WTC11 (cell line): ENCODE results near the gene MIGA2. TPM values are rescaled to one million over a fixed set of nuclear protein-coding genes. Genes with fewer than 3 reads are reported as not detected.
A peak's percentile ranks its signal among the peaks of the same experiment; 100 is the strongest.

Experiments
- ATAC-seq: fragments of 200-7000 bp; cut with Tn5 transposase; 2 replicates; pipeline ENCODE4 v1.10.0; 2021; ENCODE audit warnings: mild to moderate bottlenecking, moderate library complexity
- CTCF ChIA-PET: fragments of 300-600 bp; sonication (Branson Sonifier 250); formaldehyde crosslinking; loops from one replicate; lab custom pipeline; 2021; ENCODE audit warnings: antibody characterized with exemption; lab: Charles Lee
- POLR2A ChIA-PET: fragments of 350-600 bp; sonication (Branson Sonifier 250); formaldehyde crosslinking; loops from one replicate; lab custom pipeline; 2021; ENCODE audit warnings: antibody characterized with exemption; lab: Charles Lee
- DNase-seq: peaks from one replicate; pipeline ENCODE4 v3.0.0; 2021; ENCODE audit warnings: low spot score
- H3K27ac Mint-ChIP-seq: 2 replicates; pipeline ENCODE4 v1.8.0; 2021; ENCODE audit warnings: mixed read lengths
- H3K27me3 Mint-ChIP-seq: 2 replicates; pipeline ENCODE4 v1.8.0; 2021; ENCODE audit warnings: low read depth, mild to moderate bottlenecking, moderate library complexity, mixed read lengths
- H3K36me3 Mint-ChIP-seq: 2 replicates; pipeline ENCODE4 v1.8.0; 2021; ENCODE audit warnings: mixed read lengths
- H3K4me1 Mint-ChIP-seq: 2 replicates; pipeline ENCODE4 v1.8.0; 2022; ENCODE audit warnings: mixed read lengths
- H3K4me3 Mint-ChIP-seq: 2 replicates; pipeline ENCODE4 v1.8.0; 2021; ENCODE audit warnings: mild to moderate bottlenecking, moderate library complexity, mixed read lengths
- H3K9me3 Mint-ChIP-seq: 2 replicates; pipeline ENCODE4 v1.8.0; 2021; ENCODE audit warnings: mixed read lengths
- AFF4 ChIP-seq: sonication (generic); formaldehyde crosslinking; IDR thresholded peaks from 2 replicates; pipeline ENCODE4 v1.8.1; 2023; ENCODE audit warnings: mild to moderate bottlenecking, missing genetic modification reagents, borderline replicate concordance
- ATF2 ChIP-seq: sonication (generic); formaldehyde crosslinking; IDR thresholded peaks from 2 replicates; pipeline ENCODE4 v1.8.1; 2022; ENCODE audit warnings: low read depth, missing genetic modification reagents, borderline replicate concordance
- CREM ChIP-seq: sonication (generic); formaldehyde crosslinking; IDR thresholded peaks from 2 replicates; pipeline ENCODE4 v1.8.1; 2022; ENCODE audit warnings: mild to moderate bottlenecking, missing genetic modification reagents, moderate library complexity
- CTCF ChIP-seq: fragments of 200-600 bp; IDR thresholded peaks from 2 replicates; pipeline ENCODE4 v1.8.0; 2022; ENCODE audit warnings: antibody characterized with exemption
- E2F1 ChIP-seq: sonication (generic); formaldehyde crosslinking; IDR thresholded peaks from 2 replicates; pipeline ENCODE4 v1.8.0; 2022; ENCODE audit warnings: mild to moderate bottlenecking, missing genetic modification reagents
- ESRRA ChIP-seq: sonication (generic); formaldehyde crosslinking; IDR thresholded peaks from 2 replicates; pipeline ENCODE4 v1.8.1; 2022; ENCODE audit warnings: mild to moderate bottlenecking, missing genetic modification reagents, borderline replicate concordance
- GABPB1 ChIP-seq: sonication (generic); formaldehyde crosslinking; IDR thresholded peaks from 2 replicates; pipeline ENCODE4 v1.8.1; 2023; ENCODE audit warnings: mild to moderate bottlenecking, missing genetic modification reagents
- MXD4 ChIP-seq: fragments of 250-450 bp; sonication (Bioruptor Pico); IDR thresholded peaks from 2 replicates; pipeline ENCODE4 v1.8.0; 2021; ENCODE audit warnings: mild to moderate bottlenecking, moderate library complexity, borderline replicate concordance
- NR1H2 ChIP-seq: sonication (generic); formaldehyde crosslinking; IDR thresholded peaks from 2 replicates; pipeline ENCODE4 v1.9.0; 2021; ENCODE audit warnings: mild to moderate bottlenecking, moderate library complexity, missing genetic modification reagents
- NR2C2 ChIP-seq: sonication (generic); formaldehyde crosslinking; IDR thresholded peaks from 2 replicates; pipeline ENCODE4 v1.8.0; 2022; ENCODE audit warnings: mild to moderate bottlenecking, missing genetic modification reagents
- RELA ChIP-seq: sonication (generic); formaldehyde crosslinking; IDR thresholded peaks from 2 replicates; pipeline ENCODE4 v1.8.1; 2022; ENCODE audit warnings: missing genetic modification reagents, mild to moderate bottlenecking, borderline replicate concordance
- RORB ChIP-seq: fragments of 250-450 bp; sonication (Bioruptor Pico); IDR thresholded peaks from 2 replicates; pipeline ENCODE4 v1.9.0; 2021; ENCODE audit warnings: mild to moderate bottlenecking
- SMAD3 ChIP-seq: sonication (generic); formaldehyde crosslinking; IDR thresholded peaks from 2 replicates; pipeline ENCODE4 v1.8.0; 2022; ENCODE audit warnings: missing genetic modification reagents, mild to moderate bottlenecking, borderline replicate concordance
- TEAD1 ChIP-seq: sonication (generic); formaldehyde crosslinking; IDR thresholded peaks from 2 replicates; pipeline ENCODE4 v1.8.0; 2022; ENCODE audit warnings: mild to moderate bottlenecking, missing genetic modification reagents
- ZBTB43 ChIP-seq: sonication (generic); formaldehyde crosslinking; IDR thresholded peaks from 2 replicates; pipeline ENCODE4 v1.8.1; 2023; ENCODE audit warnings: mild to moderate bottlenecking, missing genetic modification reagents
- ZNF121 ChIP-seq: sonication (generic); formaldehyde crosslinking; IDR thresholded peaks from 2 replicates; pipeline ENCODE4 v1.8.0; 2023; ENCODE audit warnings: missing genetic modification reagents
- ZNF281 ChIP-seq: sonication (generic); formaldehyde crosslinking; IDR thresholded peaks from 2 replicates; pipeline ENCODE4 v1.8.0; 2023; ENCODE audit warnings: mild to moderate bottlenecking, missing genetic modification reagents
- total RNA-seq: library from RNA; stranded (reverse); gene quantifications from 3 replicates; pipeline ENCODE4 v1.2.3, GENCODE V29; 2021

Gene MIGA2
- total RNA-seq, 1 experiment from 2014 or later: 61.7 TPM

- Mint-ChIP-seq H3K9me3 (no peaks in the 10 kb centered on the region), H3K36me3 (peaks cover 4% of the 10 kb centered on the region; the same call in 1 of the 2 replicates), H3K27ac (peak overlapping the region; percentile 86), H3K4me3 (no peak overlapping the region), H3K27me3 (no peaks in the 10 kb centered on the region), H3K4me1 (peaks cover 23% of the 10 kb centered on the region)
- ATAC-seq: no peak
- TF ChIP-seq E2F1 (CRISPR knock-in tag) (no peak), CREM (CRISPR knock-in tag) (no peak), TEAD1 (CRISPR knock-in tag) (no peak), GABPB1 (CRISPR knock-in tag) (no peak)
- no peak for DNase-seq
- ChIA-PET POLR2A (interaction anchor here (0.5 kb wide), 1 partner anchor 216 kb away, joined by 3 read pairs; no protein-coding TSS in a partner anchor), CTCF (interaction anchor here (1.1 kb wide), 1 partner anchor 15 kb away, joined by 4 read pairs; no protein-coding TSS in a partner anchor)
Observed at GRCh38 chr9:129023036-129023907, 13.2 kb upstream of the MIGA2 start.

- DNase-seq: no peak
- Mint-ChIP-seq H3K27me3 (no peaks in the 10 kb centered on the region), H3K4me3 (no peak overlapping the region), H3K9me3 (no peaks in the 10 kb centered on the region), H3K4me1 (peaks cover 24% of the 10 kb centered on the region), H3K36me3 (peaks cover 2% of the 10 kb centered on the region; the same call in 1 of the 2 replicates), H3K27ac (peak overlapping the region; percentile 80)
- ChIA-PET POLR2A (interaction anchor here (0.5 kb wide), 1 partner anchor 217 kb away, joined by 3 read pairs; no protein-coding TSS in a partner anchor), CTCF (interaction anchor here (1.1 kb wide), 1 partner anchor 15 kb away, joined by 4 read pairs; no protein-coding TSS in a partner anchor)
- TF ChIP-seq TEAD1 (CRISPR knock-in tag): no peak
- TF ChIP-seq ZNF121 (CRISPR knock-in tag): no peak
- no peak for TF ChIP-seq ESRRA
- no peak for TF ChIP-seq NR2C2 (CRISPR knock-in tag)
- no peak for TF ChIP-seq ZNF281 (CRISPR knock-in tag)
- TF ChIP-seq AFF4 (CRISPR knock-in tag): no peak
- no peak for TF ChIP-seq ZBTB43
- TF ChIP-seq CTCF: no peak
- TF ChIP-seq RORB: no peak
- no peak for TF ChIP-seq ATF2
- TF ChIP-seq SMAD3: no peak
- TF ChIP-seq E2F1 (CRISPR knock-in tag): no peak
- no peak for TF ChIP-seq NR1H2 (CRISPR knock-in tag)
- TF ChIP-seq RELA (CRISPR knock-in tag): no peak
- TF ChIP-seq MXD4 (CRISPR knock-in tag): no peak
- ATAC-seq: no peak
Observed at GRCh38 chr9:129023908-129024233, 12.6 kb upstream of the MIGA2 start.
